Ovary (tissue), 9 donors: ENCODE measurements around the gene ADCY1. TPM values are rescaled to one million over a fixed set of nuclear protein-coding genes. Genes with fewer than 3 reads are reported as not detected.

Experiments used
- DNase-seq, 5 donors: peaks; one replicate each; pipeline ENCODE4 v3.0.0-alpha.2; 2019 to 2020
- H3K27ac ChIP-seq, 2 donors: fragments of 200-600 bp; one replicate each; pipeline versions ENCODE4 v1.5.1 to v1.8.0; 2019 to 2022
- H3K27me3 ChIP-seq: fragments of 200-600 bp; one replicate; pipeline ENCODE4 v1.8.0; 2022
- H3K36me3 ChIP-seq: fragments of 200-600 bp; sonication (generic); one replicate; pipeline ENCODE4 v1.5.1; 2019
- H3K4me1 ChIP-seq: one replicate; pipeline ENCODE4 v1.8.1; 2013; ENCODE audit warnings: mild to moderate bottlenecking, moderate library complexity; ENCODE audit not compliant: insufficient read depth
- H3K4me3 ChIP-seq: fragments of 200-600 bp; sonication (generic); one replicate; pipeline ENCODE4 v1.5.1; 2017
- H3K9me3 ChIP-seq, 2 donors: fragments of 200-600 bp in 1 of 2; sonication (generic) in 1 of 2; one replicate each; pipeline versions ENCODE4 v1.5.1 to v1.8.1; 2013 to 2019; ENCODE audit warnings: mild to moderate bottlenecking in 1 of 2, moderate library complexity in 1 of 2
- EP300 ChIP-seq: sonication (generic); formaldehyde crosslinking; IDR thresholded peaks from one replicate; pipeline ENCODE4 v1.6.1; 2017; ENCODE audit warnings: antibody characterized with exemption
- POLR2A ChIP-seq: fragments of 450-650 bp; IDR thresholded peaks from one replicate; pipeline ENCODE4 v1.6.1; 2017; ENCODE audit warnings: antibody characterized with exemption, mild to moderate bottlenecking, moderate library complexity
- WGBS, 3 donors: extraction: QIAGEN DNeasy Blood & Tissue Kit in 1 of 3; methylation state at CpG; one replicate each; pipeline versions ENCODE4 v1.1.5 to v1.1.7; 2013 to 2017; 5-methylcytosine and 5-hydroxymethylcytosine counted together
- intact Hi-C, 4 donors: fragments of 100-400 bp; cut with DNase I; formaldehyde crosslinking; loops; one replicate each; pipeline versions ENCODE4 v1.11.0 to v1.15.1; 2022 to 2023
- polyA plus RNA-seq, 2 donors: library from polyadenylated mRNA; stranded (reverse); fragments of 200-250 nt in 1 of 2; fragments of 350-450 nt in 1 of 2; fragmentation: Illumina TruSeq in 1 of 2; extraction: RNeasy Lipid Tissue Mini Kit (QIAGEN cat#74804) in 1 of 2; gene quantifications; one replicate each; pipeline ENCODE4 v1.2.3, GENCODE V29; 2013 to 2014
- total RNA-seq, 7 donors: library from RNA; depleted of rRNA in 2 of 7; stranded (reverse); fragments of >200 nt in 2 of 7; fragmentation: NEBNext Ultra II Directional in 3 of 7; extraction: Animal tissue kit (Norgen Biotek cat#: 25700) in 3 of 7; gene quantifications; one replicate each; pipeline versions ENCODE4 v1.1.0 to v1.2.4, GENCODE V29; 2016 to 2023
- TF ChIP-seq, protein P1 (sequence below), 3 donors: fragments of 450-650 bp in 2 of 3; fragments of 200-600 bp in 1 of 3; IDR thresholded peaks; one replicate each; pipeline versions ENCODE4 v1.5.1 to v1.8.0; 2016 to 2022; ENCODE audit warnings: antibody characterized with exemption in 3 of 3, mild to moderate bottlenecking in 1 of 3
- donor health status: DM: no; HTN: no; CAD: no; lungs with moderate emphysema.
- donor health status: DM: no; HTN: no; CAD: no.
- donor health status: Bipolar disorder and iron deficiency.
- donor health status: DM: yes; HTN: yes; CAD: no.
- donor health status: DM: no; HTN: no; CAD: no.
- donor health status: DM: yes; HTN: yes; CAD: no.

The ADCY1 gene
- total and polyA plus RNA-seq, 9 donors = 0.40 to 3.7 (median 1.7) TPM

DNA sequence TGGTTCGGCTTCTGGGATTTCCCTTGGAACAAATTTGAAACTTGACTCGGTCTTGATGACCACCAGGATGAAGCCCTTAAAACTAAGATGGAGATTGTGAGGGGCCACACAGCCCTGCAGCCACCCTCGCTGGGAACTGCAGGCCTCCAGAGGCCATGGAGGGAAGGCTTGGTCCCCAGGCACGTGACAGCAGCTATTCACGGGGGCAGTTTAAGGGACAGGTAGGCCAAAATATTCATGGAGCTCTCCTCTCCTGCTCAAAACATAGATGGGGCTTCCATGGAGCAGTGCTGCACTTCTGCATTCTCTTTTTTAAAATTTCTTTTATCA lies 137.0 kb downstream of the ADCY1 start:
- no peaks in the 10 kb centered on the region for H3K9me3 ChIP-seq
- no peaks in the 10 kb centered on the region for H3K36me3 ChIP-seq
- H3K27me3 ChIP-seq = no peaks in the 10 kb centered on the region
- TF ChIP-seq EP300 = no peak
- TF ChIP-seq, protein P1, sequence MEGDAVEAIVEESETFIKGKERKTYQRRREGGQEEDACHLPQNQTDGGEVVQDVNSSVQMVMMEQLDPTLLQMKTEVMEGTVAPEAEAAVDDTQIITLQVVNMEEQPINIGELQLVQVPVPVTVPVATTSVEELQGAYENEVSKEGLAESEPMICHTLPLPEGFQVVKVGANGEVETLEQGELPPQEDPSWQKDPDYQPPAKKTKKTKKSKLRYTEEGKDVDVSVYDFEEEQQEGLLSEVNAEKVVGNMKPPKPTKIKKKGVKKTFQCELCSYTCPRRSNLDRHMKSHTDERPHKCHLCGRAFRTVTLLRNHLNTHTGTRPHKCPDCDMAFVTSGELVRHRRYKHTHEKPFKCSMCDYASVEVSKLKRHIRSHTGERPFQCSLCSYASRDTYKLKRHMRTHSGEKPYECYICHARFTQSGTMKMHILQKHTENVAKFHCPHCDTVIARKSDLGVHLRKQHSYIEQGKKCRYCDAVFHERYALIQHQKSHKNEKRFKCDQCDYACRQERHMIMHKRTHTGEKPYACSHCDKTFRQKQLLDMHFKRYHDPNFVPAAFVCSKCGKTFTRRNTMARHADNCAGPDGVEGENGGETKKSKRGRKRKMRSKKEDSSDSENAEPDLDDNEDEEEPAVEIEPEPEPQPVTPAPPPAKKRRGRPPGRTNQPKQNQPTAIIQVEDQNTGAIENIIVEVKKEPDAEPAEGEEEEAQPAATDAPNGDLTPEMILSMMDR (IDR thresholded peaks at IDR 0.05) = no peak
- TF ChIP-seq POLR2A = no peak
- H3K4me3 ChIP-seq = no peak overlapping the region
- no peaks in the 10 kb centered on the region for H3K4me1 ChIP-seq
- no peak overlapping the region for H3K27ac ChIP-seq
- DNase-seq = no peak
- WGBS, 3 donors = 79 to 95% (median 91%) methylated on average over 5 of the region's 5 CpGs
- intact Hi-C loops = no loop called here

DNA sequence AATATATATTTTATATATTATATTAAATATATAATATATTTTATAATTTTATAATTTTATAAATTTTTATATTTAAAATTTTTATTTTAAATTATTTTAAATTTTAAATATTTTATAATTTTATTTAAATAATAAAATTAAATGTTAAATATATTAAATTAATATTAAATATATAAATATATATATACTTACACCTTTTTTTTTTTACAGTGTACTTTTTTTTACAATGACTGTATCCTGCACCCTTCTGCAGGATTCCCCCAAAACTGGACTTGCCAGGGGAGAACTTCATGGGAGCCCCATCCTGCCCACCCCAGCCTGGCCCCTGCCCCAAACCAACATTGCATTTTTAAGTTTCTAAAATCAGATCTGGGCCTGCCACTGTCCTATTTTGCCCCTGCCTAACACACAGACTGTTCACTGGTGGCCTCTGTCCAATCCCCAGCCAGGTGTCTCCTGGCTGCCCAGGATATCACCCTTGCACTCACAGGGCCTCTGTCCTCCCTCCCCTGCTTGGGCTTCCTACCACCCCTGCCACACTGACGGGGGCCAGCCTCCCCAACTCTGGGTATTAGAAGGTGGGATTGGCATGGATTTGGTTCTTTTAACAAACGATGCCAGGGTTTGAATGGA lies 138.0 kb downstream of the ADCY1 start:
- intact Hi-C loops = no loop called here
- no peaks in the 10 kb centered on the region for H3K9me3 ChIP-seq
- no peaks in the 10 kb centered on the region for H3K36me3 ChIP-seq
- no peaks in the 10 kb centered on the region for H3K4me1 ChIP-seq
- no peak overlapping the region for H3K4me3 ChIP-seq
- TF ChIP-seq POLR2A (no peak), EP300 (no peak)
- TF ChIP-seq, protein P1 (IDR thresholded peaks at IDR 0.05) = no peak
- no peaks in the 10 kb centered on the region for H3K27me3 ChIP-seq
- WGBS, 3 donors = 27 to 38% (median 27%) methylated on average over 2 of the region's 2 CpGs
- DNase-seq = no peak
- H3K27ac ChIP-seq = no peak overlapping the region

DNA sequence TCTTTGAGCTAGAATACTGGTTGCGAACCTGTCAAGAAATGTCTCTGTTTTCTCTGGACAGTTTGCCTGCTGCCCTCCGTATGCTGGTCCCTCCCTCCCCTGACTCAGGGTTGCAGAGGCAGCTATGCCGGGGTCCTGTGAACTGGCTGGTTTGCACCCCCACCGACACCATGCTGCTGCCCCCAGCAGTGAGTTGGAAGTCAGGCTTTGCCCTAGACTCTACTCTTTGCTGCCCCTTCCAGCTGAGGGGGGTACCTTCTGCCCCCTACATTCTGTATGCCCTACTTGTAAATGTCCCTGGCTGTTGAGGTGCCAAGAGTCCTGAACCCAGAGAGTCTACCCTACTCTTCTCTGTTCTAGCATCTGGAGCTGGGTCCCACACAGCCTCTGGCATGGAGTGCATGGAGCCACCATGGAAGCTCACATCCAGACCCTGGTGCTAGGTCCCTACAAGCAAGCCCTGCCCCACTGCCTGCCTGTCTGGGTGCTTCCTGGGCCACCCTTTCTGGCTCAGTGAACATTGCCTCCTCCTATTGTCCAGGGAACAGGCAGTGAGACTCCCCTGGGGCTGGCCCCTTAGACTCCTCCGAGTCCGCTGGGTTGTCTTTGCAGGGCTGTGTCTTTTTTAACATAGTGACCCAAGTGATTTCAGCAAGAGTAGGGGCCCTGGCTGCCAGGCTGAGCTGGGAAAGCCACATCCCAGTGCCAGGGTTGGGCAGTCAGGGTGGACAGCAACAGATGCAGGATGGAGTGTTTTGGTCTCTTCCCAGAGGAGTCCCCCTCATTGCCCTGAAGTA lies 138.9 kb downstream of the ADCY1 start:
- DNase-seq = no peak

DNA sequence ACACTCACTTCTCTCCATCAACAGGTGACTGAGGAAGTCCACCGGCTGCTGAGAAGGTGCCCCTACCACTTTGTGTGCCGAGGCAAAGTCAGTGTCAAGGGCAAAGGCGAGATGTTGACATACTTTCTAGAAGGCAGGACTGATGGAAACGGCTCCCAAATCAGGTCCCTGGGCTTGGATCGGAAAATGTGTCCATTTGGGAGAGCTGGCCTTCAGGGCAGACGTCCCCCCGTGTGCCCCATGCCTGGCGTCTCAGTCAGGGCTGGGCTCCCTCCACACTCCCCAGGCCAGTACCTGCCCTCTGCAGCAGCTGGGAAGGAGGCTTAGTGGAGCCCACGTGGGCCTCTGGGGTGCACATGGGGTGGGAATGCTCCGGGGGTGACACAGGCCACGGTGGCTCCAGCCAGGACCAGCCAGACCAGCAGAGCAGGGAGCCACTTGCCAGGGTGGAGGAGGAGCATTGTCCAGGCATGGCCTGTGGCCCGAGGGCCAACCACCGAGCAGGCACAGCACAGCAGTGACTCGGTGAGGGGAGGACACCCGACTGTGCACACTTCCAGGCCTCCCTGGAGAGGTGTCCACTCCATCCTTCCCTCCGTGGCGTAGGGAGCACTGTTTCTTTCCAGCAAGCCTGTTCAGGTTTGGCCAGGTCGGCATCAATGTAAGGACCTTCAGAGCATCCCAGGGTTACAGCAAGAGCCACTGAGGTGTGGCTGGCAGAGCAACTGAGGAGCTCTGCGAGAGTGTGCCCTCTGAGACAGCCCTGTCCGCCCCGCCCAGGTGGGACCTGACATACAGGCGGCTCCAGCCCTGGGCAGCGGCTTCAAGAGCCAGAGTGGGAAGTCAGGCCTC lies 139.7 kb downstream of the ADCY1 start:
- intact Hi-C loops = no loop called here
- H3K36me3 ChIP-seq = no peaks in the 10 kb centered on the region
- no peaks in the 10 kb centered on the region for H3K9me3 ChIP-seq
- TF ChIP-seq, protein P1 (IDR thresholded peaks at IDR 0.05) = no peak
- TF ChIP-seq EP300 = no peak
- TF ChIP-seq POLR2A = no peak
- 83 to 90% (median 86%) methylated on average over 23 of the region's 23 CpGs for WGBS, 3 donors
- no peaks in the 10 kb centered on the region for H3K4me1 ChIP-seq
- H3K4me3 ChIP-seq = no peak overlapping the region
- no peak overlapping the region for H3K27ac ChIP-seq
- no peak for DNase-seq
- H3K27me3 ChIP-seq = no peaks in the 10 kb centered on the region

More for the DNA sequence above, 138.9 kb downstream of the ADCY1 start:
- no peaks in the 10 kb centered on the region for H3K9me3 ChIP-seq
- H3K27me3 ChIP-seq = no peaks in the 10 kb centered on the region
- H3K4me3 ChIP-seq = no peak overlapping the region
- TF ChIP-seq EP300 (no peak), POLR2A (no peak)
- TF ChIP-seq, protein P1 (IDR thresholded peaks at IDR 0.05) = no peak
- WGBS, 3 donors = 79 to 83% (median 83%) methylated on average over 6 of the region's 6 CpGs
- H3K36me3 ChIP-seq = no peaks in the 10 kb centered on the region
- no peaks in the 10 kb centered on the region for H3K4me1 ChIP-seq
- intact Hi-C loops = no loop called here
- H3K27ac ChIP-seq = no peak overlapping the region
